WTC11 (cell line): Measurements from ENCODE around the gene TBL1X. TPM values are rescaled to one million over a fixed set of nuclear protein-coding genes. Genes with fewer than 3 reads are reported as not detected.

Source experiments
- ATAC-seq: fragments of 200-7000 bp; cut with Tn5 transposase; 2 replicates; pipeline ENCODE4 v1.10.0; 2021; ENCODE audit warnings: mild to moderate bottlenecking, moderate library complexity
- CTCF ChIA-PET: fragments of 300-600 bp; sonication (Branson Sonifier 250); formaldehyde crosslinking; loops from one replicate; lab custom pipeline; 2021; ENCODE audit warnings: antibody characterized with exemption; lab: Charles Lee
- POLR2A ChIA-PET: fragments of 350-600 bp; sonication (Branson Sonifier 250); formaldehyde crosslinking; loops from one replicate; lab custom pipeline; 2021; ENCODE audit warnings: antibody characterized with exemption; lab: Charles Lee
- DNase-seq: peaks from one replicate; pipeline ENCODE4 v3.0.0; 2021; ENCODE audit warnings: low spot score
- H3K27ac Mint-ChIP-seq: 2 replicates; pipeline ENCODE4 v1.8.0; 2021; ENCODE audit warnings: mixed read lengths
- H3K27me3 Mint-ChIP-seq: 2 replicates; pipeline ENCODE4 v1.8.0; 2021; ENCODE audit warnings: low read depth, mild to moderate bottlenecking, moderate library complexity, mixed read lengths
- H3K36me3 Mint-ChIP-seq: 2 replicates; pipeline ENCODE4 v1.8.0; 2021; ENCODE audit warnings: mixed read lengths
- H3K4me1 Mint-ChIP-seq: 2 replicates; pipeline ENCODE4 v1.8.0; 2022; ENCODE audit warnings: mixed read lengths
- H3K4me3 Mint-ChIP-seq: 2 replicates; pipeline ENCODE4 v1.8.0; 2021; ENCODE audit warnings: mild to moderate bottlenecking, moderate library complexity, mixed read lengths
- H3K9me3 Mint-ChIP-seq: 2 replicates; pipeline ENCODE4 v1.8.0; 2021; ENCODE audit warnings: mixed read lengths
- CREB1 ChIP-seq: sonication (generic); formaldehyde crosslinking; IDR thresholded peaks from 2 replicates; pipeline ENCODE4 v1.8.0; 2023; ENCODE audit warnings: mild to moderate bottlenecking, missing genetic modification reagents
- E2F1 ChIP-seq: sonication (generic); formaldehyde crosslinking; IDR thresholded peaks from 2 replicates; pipeline ENCODE4 v1.8.0; 2022; ENCODE audit warnings: mild to moderate bottlenecking, missing genetic modification reagents
- ERG ChIP-seq: fragments of 250-450 bp; sonication (Bioruptor Pico); IDR thresholded peaks from 2 replicates; pipeline ENCODE4 v1.8.0; 2021; ENCODE audit warnings: mild to moderate bottlenecking
- ESRRA ChIP-seq: sonication (generic); formaldehyde crosslinking; IDR thresholded peaks from 2 replicates; pipeline ENCODE4 v1.8.1; 2022; ENCODE audit warnings: mild to moderate bottlenecking, missing genetic modification reagents, borderline replicate concordance
- ETV6 ChIP-seq: sonication (generic); formaldehyde crosslinking; IDR thresholded peaks from 2 replicates; pipeline ENCODE4 v1.8.1; 2022; ENCODE audit warnings: mild to moderate bottlenecking, missing genetic modification reagents
- FOXP1 ChIP-seq: sonication (generic); formaldehyde crosslinking; IDR thresholded peaks from 2 replicates; pipeline ENCODE4 v1.8.0; 2022; ENCODE audit warnings: missing genetic modification reagents, mild to moderate bottlenecking, moderate library complexity, borderline replicate concordance
- HMGXB4 ChIP-seq: sonication (generic); formaldehyde crosslinking; IDR thresholded peaks from 2 replicates; pipeline ENCODE4 v1.8.1; 2023; ENCODE audit warnings: mild to moderate bottlenecking, moderate library complexity, missing genetic modification reagents
- KAT7 ChIP-seq: sonication (generic); formaldehyde crosslinking; IDR thresholded peaks from 2 replicates; pipeline ENCODE4 v1.8.1; 2023; ENCODE audit warnings: missing genetic modification reagents, mild to moderate bottlenecking, borderline replicate concordance
- NFATC4 ChIP-seq: fragments of 250-450 bp; sonication (Bioruptor Pico); IDR thresholded peaks from 2 replicates; pipeline ENCODE4 v1.9.0; 2021; ENCODE audit warnings: mild to moderate bottlenecking
- NR1H2 ChIP-seq: sonication (generic); formaldehyde crosslinking; IDR thresholded peaks from 2 replicates; pipeline ENCODE4 v1.9.0; 2021; ENCODE audit warnings: mild to moderate bottlenecking, moderate library complexity, missing genetic modification reagents
- OVOL2 ChIP-seq: fragments of 250-450 bp; sonication (Bioruptor Pico); IDR thresholded peaks from 2 replicates; pipeline ENCODE4 v1.9.0; 2021; ENCODE audit warnings: mild to moderate bottlenecking, borderline replicate concordance
- PRRX2 ChIP-seq: fragments of 250-450 bp; sonication (Bioruptor Pico); IDR thresholded peaks from 2 replicates; pipeline ENCODE4 v1.8.0; 2021; ENCODE audit warnings: mild to moderate bottlenecking
- RORB ChIP-seq: fragments of 250-450 bp; sonication (Bioruptor Pico); IDR thresholded peaks from 2 replicates; pipeline ENCODE4 v1.9.0; 2021; ENCODE audit warnings: mild to moderate bottlenecking
- SMAD4 ChIP-seq: sonication (generic); formaldehyde crosslinking; IDR thresholded peaks from 2 replicates; pipeline ENCODE4 v1.8.0; 2022; ENCODE audit warnings: mild to moderate bottlenecking, missing genetic modification reagents
- STAT6 ChIP-seq: sonication (generic); formaldehyde crosslinking; conservative IDR thresholded peaks from 2 replicates; pipeline ENCODE4 v1.8.1; 2023; ENCODE audit warnings: mild to moderate bottlenecking, low read depth, missing genetic modification reagents, moderate library complexity
- TEAD1 ChIP-seq: sonication (generic); formaldehyde crosslinking; IDR thresholded peaks from 2 replicates; pipeline ENCODE4 v1.8.0; 2022; ENCODE audit warnings: mild to moderate bottlenecking, missing genetic modification reagents
- ZBTB21 ChIP-seq: sonication (generic); formaldehyde crosslinking; IDR thresholded peaks from 2 replicates; pipeline ENCODE4 v1.8.1; 2023; ENCODE audit warnings: mild to moderate bottlenecking, missing genetic modification reagents, borderline replicate concordance
- ZNF281 ChIP-seq: sonication (generic); formaldehyde crosslinking; IDR thresholded peaks from 2 replicates; pipeline ENCODE4 v1.8.0; 2023; ENCODE audit warnings: mild to moderate bottlenecking, missing genetic modification reagents
- total RNA-seq: library from RNA; stranded (reverse); gene quantifications from 3 replicates; pipeline ENCODE4 v1.2.3, GENCODE V29; 2021
- TF ChIP-seq, protein P1 (sequence below): fragments of 250-450 bp; sonication (Bioruptor Pico); IDR thresholded peaks from 2 replicates; pipeline ENCODE4 v1.9.0; 2021; ENCODE audit warnings: mild to moderate bottlenecking
- TF ChIP-seq, protein P2 (sequence below): fragments of 250-450 bp; sonication (Bioruptor Pico); IDR thresholded peaks from 2 replicates; pipeline ENCODE4 v2.1.2; 2022; ENCODE audit warnings: mild to moderate bottlenecking, moderate library complexity

Gene TBL1X
- total RNA-seq, 1 experiment from 2014 or later = 27.7 TPM

- TF ChIP-seq ERG (CRISPR knock-in tag) = no peak
These were observed 11.1 kb downstream of the TBL1X start (continued) for GRCh38 chrX:9475984-9476383.

DNA sequence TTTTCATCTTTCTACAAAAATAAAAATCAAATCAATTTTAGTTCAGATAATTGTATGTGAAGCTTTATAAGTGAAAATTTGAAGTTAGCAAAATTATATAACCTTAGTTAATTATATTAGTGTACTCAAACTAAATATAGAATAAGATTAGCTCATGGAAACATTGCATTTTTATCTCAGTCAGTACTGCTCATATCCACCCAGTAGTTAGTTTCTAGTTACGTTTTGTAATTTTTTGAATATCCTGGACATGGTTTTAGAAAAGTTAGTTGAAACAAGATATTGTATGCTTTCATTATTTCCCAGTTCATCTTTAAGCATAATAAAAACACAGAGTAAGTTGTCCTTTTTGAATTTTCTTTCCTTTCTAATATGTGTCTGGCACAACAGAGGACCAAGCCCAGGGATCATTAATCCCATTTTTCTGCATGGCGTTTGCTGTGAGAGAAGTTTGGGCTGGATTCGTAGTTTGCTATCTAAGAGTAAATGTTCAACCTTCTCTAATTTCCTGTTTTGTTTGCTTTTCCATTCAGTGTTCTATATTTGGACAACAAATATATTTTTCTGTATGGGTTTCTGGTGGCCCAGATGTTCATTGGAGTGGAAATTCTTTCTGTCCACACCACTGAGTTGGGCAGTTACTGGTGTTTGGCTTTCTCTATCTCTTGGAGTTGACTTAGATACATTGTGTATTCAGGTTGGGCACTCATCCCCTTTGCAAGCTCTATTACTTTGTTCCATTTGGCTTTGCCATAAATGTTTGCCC lies 12.1 kb downstream of the TBL1X start:
- H3K4me1 Mint-ChIP-seq = peaks cover 12% of the 10 kb centered on the region

More for the DNA sequence above, 12.1 kb downstream of the TBL1X start:
- ATAC-seq = no peak
- Mint-ChIP-seq H3K9me3 (peaks cover 7% of the 10 kb centered on the region; the same call in 1 of the 2 replicates), H3K4me3 (no peak overlapping the region), H3K27ac (no peak overlapping the region), H3K27me3 (no peaks in the 10 kb centered on the region), H3K36me3 (peaks cover 15% of the 10 kb centered on the region)
- DNase-seq = no peak
- TF ChIP-seq NR1H2 (CRISPR knock-in tag) (no peak), NFATC4 (CRISPR knock-in tag) (no peak), ETV6 (no peak), STAT6 (CRISPR knock-in tag) (no peak), TEAD1 (CRISPR knock-in tag) (no peak), ZBTB21 (CRISPR knock-in tag) (no peak), ZNF281 (no peak), PRRX2 (no peak), OVOL2 (no peak), HMGXB4 (CRISPR knock-in tag) (no peak), FOXP1 (CRISPR knock-in tag) (no peak), ESRRA (CRISPR knock-in tag) (no peak), KAT7 (no peak), E2F1 (CRISPR knock-in tag) (no peak), CREB1 (no peak), SMAD4 (no peak), RORB (CRISPR knock-in tag) (no peak)
- TF ChIP-seq, protein P1, sequence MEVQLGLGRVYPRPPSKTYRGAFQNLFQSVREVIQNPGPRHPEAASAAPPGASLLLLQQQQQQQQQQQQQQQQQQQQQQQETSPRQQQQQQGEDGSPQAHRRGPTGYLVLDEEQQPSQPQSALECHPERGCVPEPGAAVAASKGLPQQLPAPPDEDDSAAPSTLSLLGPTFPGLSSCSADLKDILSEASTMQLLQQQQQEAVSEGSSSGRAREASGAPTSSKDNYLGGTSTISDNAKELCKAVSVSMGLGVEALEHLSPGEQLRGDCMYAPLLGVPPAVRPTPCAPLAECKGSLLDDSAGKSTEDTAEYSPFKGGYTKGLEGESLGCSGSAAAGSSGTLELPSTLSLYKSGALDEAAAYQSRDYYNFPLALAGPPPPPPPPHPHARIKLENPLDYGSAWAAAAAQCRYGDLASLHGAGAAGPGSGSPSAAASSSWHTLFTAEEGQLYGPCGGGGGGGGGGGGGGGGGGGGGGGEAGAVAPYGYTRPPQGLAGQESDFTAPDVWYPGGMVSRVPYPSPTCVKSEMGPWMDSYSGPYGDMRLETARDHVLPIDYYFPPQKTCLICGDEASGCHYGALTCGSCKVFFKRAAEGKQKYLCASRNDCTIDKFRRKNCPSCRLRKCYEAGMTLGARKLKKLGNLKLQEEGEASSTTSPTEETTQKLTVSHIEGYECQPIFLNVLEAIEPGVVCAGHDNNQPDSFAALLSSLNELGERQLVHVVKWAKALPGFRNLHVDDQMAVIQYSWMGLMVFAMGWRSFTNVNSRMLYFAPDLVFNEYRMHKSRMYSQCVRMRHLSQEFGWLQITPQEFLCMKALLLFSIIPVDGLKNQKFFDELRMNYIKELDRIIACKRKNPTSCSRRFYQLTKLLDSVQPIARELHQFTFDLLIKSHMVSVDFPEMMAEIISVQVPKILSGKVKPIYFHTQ (CRISPR knock-in tag) = no peak
- TF ChIP-seq, protein P2, sequence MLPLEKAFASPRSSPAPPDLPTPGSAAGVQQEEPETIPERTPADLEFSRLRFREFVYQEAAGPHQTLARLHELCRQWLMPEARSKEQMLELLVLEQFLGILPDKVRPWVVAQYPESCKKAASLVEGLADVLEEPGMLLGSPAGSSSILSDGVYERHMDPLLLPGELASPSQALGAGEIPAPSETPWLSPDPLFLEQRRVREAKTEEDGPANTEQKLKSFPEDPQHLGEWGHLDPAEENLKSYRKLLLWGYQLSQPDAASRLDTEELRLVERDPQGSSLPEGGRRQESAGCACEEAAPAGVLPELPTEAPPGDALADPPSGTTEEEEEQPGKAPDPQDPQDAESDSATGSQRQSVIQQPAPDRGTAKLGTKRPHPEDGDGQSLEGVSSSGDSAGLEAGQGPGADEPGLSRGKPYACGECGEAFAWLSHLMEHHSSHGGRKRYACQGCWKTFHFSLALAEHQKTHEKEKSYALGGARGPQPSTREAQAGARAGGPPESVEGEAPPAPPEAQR = no peak
- CTCF ChIA-PET = no interaction called here
- POLR2A ChIA-PET = no interaction called here
